ENCODE data around the gene CORO2A. TPM values are rescaled to one million over a fixed set of nuclear protein-coding genes. Genes with fewer than 3 reads are reported as not detected.

CORO2A gene
- total and polyA plus RNA-seq, 2 of the 13 experiments (the other 11 are each of a cell fraction or from before 2014, with no cell fraction given): 14.4 to 15.3 TPM

DNA sequence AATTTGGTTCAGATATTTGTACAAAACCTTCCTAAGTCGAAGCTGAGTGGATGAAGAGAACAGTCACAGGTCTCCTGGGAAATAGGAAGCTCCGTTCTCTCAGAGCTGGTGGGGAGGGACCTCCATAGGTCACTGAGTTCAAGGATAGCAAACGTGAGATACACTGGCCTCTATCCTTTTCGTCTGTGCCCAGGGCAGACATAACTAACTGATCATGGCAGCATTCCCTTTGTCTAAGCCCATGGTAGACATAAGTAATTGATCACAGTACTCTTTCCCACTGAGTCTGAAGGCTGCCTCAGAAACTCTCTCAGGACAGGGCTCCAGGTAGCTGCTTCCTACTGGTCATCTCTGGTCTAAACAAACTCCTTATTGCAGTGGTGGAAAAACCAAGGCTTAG lies 12.3 kb upstream of the CORO2A start (continued):
- TF ChIP-seq, protein P1, sequence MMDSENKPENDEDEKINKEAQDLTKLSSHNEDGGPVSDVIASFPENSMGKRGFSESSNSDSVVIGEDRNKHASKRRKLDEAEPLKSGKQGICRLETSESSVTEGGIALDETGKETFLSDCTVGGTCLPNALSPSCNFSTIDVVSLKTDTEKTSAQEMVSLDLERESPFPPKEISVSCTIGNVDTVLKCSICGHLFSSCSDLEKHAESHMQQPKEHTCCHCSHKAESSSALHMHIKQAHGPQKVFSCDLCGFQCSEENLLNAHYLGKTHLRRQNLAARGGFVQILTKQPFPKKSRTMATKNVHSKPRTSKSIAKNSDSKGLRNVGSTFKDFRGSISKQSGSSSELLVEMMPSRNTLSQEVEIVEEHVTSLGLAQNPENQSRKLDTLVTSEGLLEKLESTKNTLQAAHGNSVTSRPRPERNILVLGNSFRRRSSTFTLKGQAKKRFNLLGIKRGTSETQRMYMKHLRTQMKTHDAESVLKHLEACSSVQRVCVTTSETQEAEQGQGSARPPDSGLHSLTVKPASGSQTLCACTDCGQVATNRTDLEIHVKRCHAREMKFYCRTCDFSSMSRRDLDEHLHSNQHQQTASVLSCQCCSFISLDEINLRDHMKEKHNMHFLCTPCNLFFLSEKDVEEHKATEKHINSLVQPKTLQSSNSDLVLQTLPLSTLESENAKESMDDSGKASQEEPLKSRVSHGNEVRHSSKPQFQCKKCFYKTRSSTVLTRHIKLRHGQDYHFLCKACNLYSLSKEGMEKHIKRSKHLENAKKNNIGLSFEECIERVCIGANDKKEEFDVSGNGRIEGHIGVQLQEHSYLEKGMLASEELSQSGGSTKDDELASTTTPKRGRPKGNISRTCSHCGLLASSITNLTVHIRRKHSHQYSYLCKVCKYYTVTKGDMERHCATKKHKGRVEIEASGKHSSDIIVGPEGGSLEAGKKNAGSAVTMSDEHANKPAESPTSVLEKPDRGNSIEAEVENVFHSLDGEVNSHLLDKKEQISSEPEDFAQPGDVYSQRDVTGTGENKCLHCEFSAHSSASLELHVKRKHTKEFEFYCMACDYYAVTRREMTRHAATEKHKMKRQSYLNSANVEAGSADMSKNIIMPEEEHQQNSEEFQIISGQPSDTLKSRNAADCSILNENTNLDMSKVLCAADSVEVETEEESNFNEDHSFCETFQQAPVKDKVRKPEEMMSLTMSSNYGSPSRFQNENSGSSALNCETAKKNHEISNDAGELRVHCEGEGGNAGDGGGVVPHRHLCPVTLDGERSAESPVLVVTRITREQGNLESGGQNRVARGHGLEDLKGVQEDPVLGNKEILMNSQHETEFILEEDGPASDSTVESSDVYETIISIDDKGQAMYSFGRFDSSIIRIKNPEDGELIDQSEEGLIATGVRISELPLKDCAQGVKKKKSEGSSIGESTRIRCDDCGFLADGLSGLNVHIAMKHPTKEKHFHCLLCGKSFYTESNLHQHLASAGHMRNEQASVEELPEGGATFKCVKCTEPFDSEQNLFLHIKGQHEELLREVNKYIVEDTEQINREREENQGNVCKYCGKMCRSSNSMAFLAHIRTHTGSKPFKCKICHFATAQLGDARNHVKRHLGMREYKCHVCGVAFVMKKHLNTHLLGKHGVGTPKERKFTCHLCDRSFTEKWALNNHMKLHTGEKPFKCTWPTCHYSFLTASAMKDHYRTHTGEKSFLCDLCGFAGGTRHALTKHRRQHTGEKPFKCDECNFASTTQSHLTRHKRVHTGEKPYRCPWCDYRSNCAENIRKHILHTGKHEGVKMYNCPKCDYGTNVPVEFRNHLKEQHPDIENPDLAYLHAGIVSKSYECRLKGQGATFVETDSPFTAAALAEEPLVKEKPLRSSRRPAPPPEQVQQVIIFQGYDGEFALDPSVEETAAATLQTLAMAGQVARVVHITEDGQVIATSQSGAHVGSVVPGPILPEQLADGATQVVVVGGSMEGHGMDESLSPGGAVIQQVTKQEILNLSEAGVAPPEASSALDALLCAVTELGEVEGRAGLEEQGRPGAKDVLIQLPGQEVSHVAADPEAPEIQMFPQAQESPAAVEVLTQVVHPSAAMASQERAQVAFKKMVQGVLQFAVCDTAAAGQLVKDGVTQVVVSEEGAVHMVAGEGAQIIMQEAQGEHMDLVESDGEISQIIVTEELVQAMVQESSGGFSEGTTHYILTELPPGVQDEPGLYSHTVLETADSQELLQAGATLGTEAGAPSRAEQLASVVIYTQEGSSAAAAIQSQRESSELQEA (CRISPR knock-in tag; IDR thresholded peaks at IDR 0.05; ENCODE audit: not compliant biosample characterization): no peak
- TF ChIP-seq MAFG (CRISPR knock-in tag; IDR thresholded peaks at IDR 0.05): no peak
- 0 out of 2 replicates have a peak, but pooled peaks have one; percentile 20 for TF ChIP-seq KAT8 (CRISPR knock-in tag; IDR thresholded peaks at IDR 0.05)
- TF ChIP-seq, protein P2, sequence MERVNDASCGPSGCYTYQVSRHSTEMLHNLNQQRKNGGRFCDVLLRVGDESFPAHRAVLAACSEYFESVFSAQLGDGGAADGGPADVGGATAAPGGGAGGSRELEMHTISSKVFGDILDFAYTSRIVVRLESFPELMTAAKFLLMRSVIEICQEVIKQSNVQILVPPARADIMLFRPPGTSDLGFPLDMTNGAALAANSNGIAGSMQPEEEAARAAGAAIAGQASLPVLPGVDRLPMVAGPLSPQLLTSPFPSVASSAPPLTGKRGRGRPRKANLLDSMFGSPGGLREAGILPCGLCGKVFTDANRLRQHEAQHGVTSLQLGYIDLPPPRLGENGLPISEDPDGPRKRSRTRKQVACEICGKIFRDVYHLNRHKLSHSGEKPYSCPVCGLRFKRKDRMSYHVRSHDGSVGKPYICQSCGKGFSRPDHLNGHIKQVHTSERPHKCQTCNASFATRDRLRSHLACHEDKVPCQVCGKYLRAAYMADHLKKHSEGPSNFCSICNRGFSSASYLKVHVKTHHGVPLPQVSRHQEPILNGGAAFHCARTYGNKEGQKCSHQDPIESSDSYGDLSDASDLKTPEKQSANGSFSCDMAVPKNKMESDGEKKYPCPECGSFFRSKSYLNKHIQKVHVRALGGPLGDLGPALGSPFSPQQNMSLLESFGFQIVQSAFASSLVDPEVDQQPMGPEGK (CRISPR knock-in tag; IDR thresholded peaks at IDR 0.05): 0 out of 2 replicates have a peak, but pooled peaks have one; percentile 14
- TF ChIP-seq FIP1L1 (IDR thresholded peaks at IDR 0.05; ENCODE audit: borderline replicate concordance, insufficient read depth, low read depth, low read length): no peak
- TF ChIP-seq ZNF616 (CRISPR knock-in tag; IDR thresholded peaks at IDR 0.05; ENCODE audit: low read depth): no peak
- no peak for TF ChIP-seq HMG20B (CRISPR knock-in tag; conservative IDR thresholded peaks at IDR 0.05)
- TF ChIP-seq ZNF124 (CRISPR knock-in tag; IDR thresholded peaks at IDR 0.05): no peak
- TF ChIP-seq XRCC5 (optimal IDR thresholded peaks at IDR 0.05; ENCODE audit: low read length): no peak
- TF ChIP-seq, protein P3, sequence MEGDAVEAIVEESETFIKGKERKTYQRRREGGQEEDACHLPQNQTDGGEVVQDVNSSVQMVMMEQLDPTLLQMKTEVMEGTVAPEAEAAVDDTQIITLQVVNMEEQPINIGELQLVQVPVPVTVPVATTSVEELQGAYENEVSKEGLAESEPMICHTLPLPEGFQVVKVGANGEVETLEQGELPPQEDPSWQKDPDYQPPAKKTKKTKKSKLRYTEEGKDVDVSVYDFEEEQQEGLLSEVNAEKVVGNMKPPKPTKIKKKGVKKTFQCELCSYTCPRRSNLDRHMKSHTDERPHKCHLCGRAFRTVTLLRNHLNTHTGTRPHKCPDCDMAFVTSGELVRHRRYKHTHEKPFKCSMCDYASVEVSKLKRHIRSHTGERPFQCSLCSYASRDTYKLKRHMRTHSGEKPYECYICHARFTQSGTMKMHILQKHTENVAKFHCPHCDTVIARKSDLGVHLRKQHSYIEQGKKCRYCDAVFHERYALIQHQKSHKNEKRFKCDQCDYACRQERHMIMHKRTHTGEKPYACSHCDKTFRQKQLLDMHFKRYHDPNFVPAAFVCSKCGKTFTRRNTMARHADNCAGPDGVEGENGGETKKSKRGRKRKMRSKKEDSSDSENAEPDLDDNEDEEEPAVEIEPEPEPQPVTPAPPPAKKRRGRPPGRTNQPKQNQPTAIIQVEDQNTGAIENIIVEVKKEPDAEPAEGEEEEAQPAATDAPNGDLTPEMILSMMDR (CRISPR knock-in tag; IDR thresholded peaks at IDR 0.05): 0 out of 2 replicates have a peak, but pooled peaks have one; percentile 5
- no peak for TF ChIP-seq MED13 (CRISPR knock-in tag; IDR thresholded peaks at IDR 0.05)
- no peak for TF ChIP-seq ZNF619 (CRISPR knock-in tag; IDR thresholded peaks at IDR 0.05)

All from HepG2 (cell line).